GM08714 (cell line): ENCODE results near the gene MOBP.

Experiments used
- H3K4me3 ChIP-seq: fragments of 200-500 bp; sonication (Bioruptor generic); 2 replicates; pipeline ENCODE4 v1.5.1; 2014; ENCODE audit warnings: mild to moderate bottlenecking, low read length, inconsistent platforms
- ZNF274 ChIP-seq: IDR thresholded peaks from 2 replicates; pipeline ENCODE4 v1.6.1; 2012; ENCODE audit warnings: mild to moderate bottlenecking, low read depth, low read length

The MOBP gene

GRCh38 chr3:39532777-39533176 lies 65.3 kb downstream of the MOBP start:
- H3K4me3 ChIP-seq: no peak overlapping the region
- TF ChIP-seq ZNF274: no peak

- no peak for TF ChIP-seq ZNF274
- H3K4me3 ChIP-seq: no peak overlapping the region
These were observed 65.7 kb downstream of the MOBP start for GRCh38 chr3:39533226-39533625.

- no peak for TF ChIP-seq ZNF274
- H3K4me3 ChIP-seq: no peak overlapping the region
These were observed 72.9 kb downstream of the MOBP start for GRCh38 chr3:39540162-39540921.

GRCh38 chr3:39541442-39541841 lies 74.0 kb downstream of the MOBP start:
- no peak overlapping the region for H3K4me3 ChIP-seq
- no peak for TF ChIP-seq ZNF274

- no peak overlapping the region for H3K4me3 ChIP-seq
- TF ChIP-seq ZNF274: no peak
These were observed 74.4 kb downstream of the MOBP start for GRCh38 chr3:39541917-39542329.

GRCh38 chr3:39542588-39542988 lies 75.1 kb downstream of the MOBP start:
- H3K4me3 ChIP-seq: no peak overlapping the region
- no peak for TF ChIP-seq ZNF274

- no peak for TF ChIP-seq ZNF274
- no peak overlapping the region for H3K4me3 ChIP-seq
These were observed 80.8 kb downstream of the MOBP start for GRCh38 chr3:39548282-39548681.

GRCh38 chr3:39550354-39551051 lies 83.0 kb downstream of the MOBP start:
- H3K4me3 ChIP-seq: no peak overlapping the region
- TF ChIP-seq ZNF274: no peak
